ENCODE results near the gene OGA.

OGA gene

GRCh38 chr10:101818119-101818871 lies at the start of gene OGA:
TSS of gene OGA (minus strand) at chr10:101818444. CDS start at chr10:101818022, 422 bp downstream.
- in situ Hi-C loops (cut with MboI; ENCODE audit: low sequenced_read_pairs): no loop called here

GRCh38 chr10:101867931-101868330 lies 49.7 kb upstream of the OGA start:
- in situ Hi-C loops (cut with MboI; ENCODE audit: low sequenced_read_pairs): no loop called here

- in situ Hi-C loops (cut with MboI; ENCODE audit: low sequenced_read_pairs): no loop called here
Measured at GRCh38 chr10:101859530-101859929, 41.3 kb upstream of the OGA start.

GRCh38 chr10:101858723-101859500 lies 40.7 kb upstream of the OGA start:
- in situ Hi-C loops (cut with MboI; ENCODE audit: low sequenced_read_pairs): no loop called here

- in situ Hi-C loops (cut with MboI; ENCODE audit: low sequenced_read_pairs): no loop called here
Measured at GRCh38 chr10:101857802-101858476, 39.7 kb upstream of the OGA start.

GRCh38 chr10:101856626-101857025 lies 38.4 kb upstream of the OGA start:
- in situ Hi-C loops (cut with MboI; ENCODE audit: low sequenced_read_pairs): no loop called here

- in situ Hi-C loops (cut with MboI; ENCODE audit: low sequenced_read_pairs): no loop called here
Measured at GRCh38 chr10:101851411-101852116, 33.3 kb upstream of the OGA start.

GRCh38 chr10:101850749-101851148 lies 32.5 kb upstream of the OGA start:
- in situ Hi-C loops (cut with MboI; ENCODE audit: low sequenced_read_pairs): no loop called here

GRCh38 chr10:101848894-101849351 lies 30.7 kb upstream of the OGA start:
- in situ Hi-C loops (cut with MboI; ENCODE audit: low sequenced_read_pairs): loop anchor here (10.0 kb wide), 1 partner anchor 166 kb away; no protein-coding TSS in a partner anchor

- in situ Hi-C loops (cut with MboI; ENCODE audit: low sequenced_read_pairs): loop anchor here (10.0 kb wide), 1 partner anchor 166 kb away; no protein-coding TSS in a partner anchor
Measured at GRCh38 chr10:101848408-101848807, 30.2 kb upstream of the OGA start.

- in situ Hi-C loops (cut with MboI; ENCODE audit: low sequenced_read_pairs): loop anchor here (10.0 kb wide), 1 partner anchor 169 kb away; no protein-coding TSS in a partner anchor
Measured at GRCh38 chr10:101845893-101846292, 27.6 kb upstream of the OGA start.

GRCh38 chr10:101843032-101844021 lies 25.1 kb upstream of the OGA start, which contains the start of gene KCNIP2:
TSS of gene KCNIP2 (minus strand) at chr10:101843800. CDS start at chr10:101843568, 232 bp downstream.
- in situ Hi-C loops (cut with MboI; ENCODE audit: low sequenced_read_pairs): loop anchor here (10.0 kb wide), 1 partner anchor 171 kb away; no protein-coding TSS in a partner anchor

- in situ Hi-C loops (cut with MboI; ENCODE audit: low sequenced_read_pairs): loop anchor here (10.0 kb wide), 1 partner anchor 173 kb away; no protein-coding TSS in a partner anchor
Measured at GRCh38 chr10:101841826-101842225, 23.6 kb upstream of the OGA start.

GRCh38 chr10:101840741-101841453 lies 22.7 kb upstream of the OGA start:
- in situ Hi-C loops (cut with MboI; ENCODE audit: low sequenced_read_pairs): loop anchor here (10.0 kb wide), 1 partner anchor 174 kb away; no protein-coding TSS in a partner anchor

GRCh38 chr10:101840102-101840684 lies 21.9 kb upstream of the OGA start:
- in situ Hi-C loops (cut with MboI; ENCODE audit: low sequenced_read_pairs): loop anchor here (10.0 kb wide), 1 partner anchor 175 kb away; no protein-coding TSS in a partner anchor

GRCh38 chr10:101839416-101840063 lies 21.3 kb upstream of the OGA start:
- in situ Hi-C loops (cut with MboI; ENCODE audit: low sequenced_read_pairs): loop anchor here (10.0 kb wide), 2 partner anchors 175 to 235 kb away; no protein-coding TSS in a partner anchor

- in situ Hi-C loops (cut with MboI; ENCODE audit: low sequenced_read_pairs): loop anchor here (10.0 kb wide), 1 partner anchor 236 kb away; no protein-coding TSS in a partner anchor
Measured at GRCh38 chr10:101839002-101839401, 20.8 kb upstream of the OGA start.

Measured in HL-60/S4 (cell line).